GM10266 (cell line): ENCODE data around the gene CD40.
"Not testable (repeated sequence)": the region's sequence is repeated elsewhere in the genome, so short reads cannot be mapped to it uniquely, and the experiment has no call there.

ENCODE experiments used
- DNase-seq: peaks from one replicate; pipeline ENCODE4 v3.0.0; 2012; ENCODE audit errors: extremely low spot score
- CTCF ChIP-seq: IDR thresholded peaks from 2 replicates; pipeline ENCODE4 v1.5.1; 2012; ENCODE audit warnings: mild to moderate bottlenecking, low read depth; ENCODE audit not compliant: control insufficient read depth, insufficient read depth; ENCODE audit errors: missing control alignments

The CD40 gene

GRCh38 chr20:46099491-46100287 is 18.4 kb upstream of the CD40 start:
- peak; percentile 61 for TF ChIP-seq CTCF
- DNase-seq, result no peak

- DNase-seq, result not testable (repeated sequence)
Measured at GRCh38 chr20:46100444-46100843, 17.7 kb upstream of the CD40 start.

- DNase-seq, result no peak
- no peak for TF ChIP-seq CTCF
Measured at GRCh38 chr20:46100988-46101387, 17.1 kb upstream of the CD40 start.

GRCh38 chr20:46101957-46102356 is 16.2 kb upstream of the CD40 start:
- TF ChIP-seq CTCF, result no peak
- DNase-seq, result no peak

- no peak for TF ChIP-seq CTCF
- DNase-seq, result no peak
Measured at GRCh38 chr20:46102940-46103339, 15.2 kb upstream of the CD40 start.

GRCh38 chr20:46104262-46104661 is 13.9 kb upstream of the CD40 start:
- DNase-seq, result no peak
- TF ChIP-seq CTCF, result no peak

- TF ChIP-seq CTCF, result no peak
- DNase-seq, result no peak
Measured at GRCh38 chr20:46107061-46107460, 11.1 kb upstream of the CD40 start.

- DNase-seq, result peak; percentile 64
- TF ChIP-seq CTCF, result peak; percentile 48
Measured at GRCh38 chr20:46108435-46108841, 9.7 kb upstream of the CD40 start.
